HG03354 (cell line): ENCODE results near the gene THBS2.
"Not testable (repeated sequence)": the region's sequence is repeated elsewhere in the genome, so short reads cannot be mapped to it uniquely, and the experiment has no call there.

ENCODE experiments used
- ATAC-seq: cut with Tn5 transposase; IDR thresholded peaks from one replicate; pipeline ENCODE4 v1.9.1; 2021; ENCODE audit warnings: mild to moderate bottlenecking; ENCODE audit not compliant: unreplicated experiment, poor library complexity, severe bottlenecking

THBS2 gene

GRCh38 chr6:169274781-169275180 is 21.1 kb upstream of the THBS2 start:
- no peak for ATAC-seq

- ATAC-seq: no peak
Measured at GRCh38 chr6:169273511-169273910, 19.9 kb upstream of the THBS2 start.

- no peak for ATAC-seq
Measured at GRCh38 chr6:169271877-169272216, 18.2 kb upstream of the THBS2 start.

- ATAC-seq: no peak
Measured at GRCh38 chr6:169271158-169271876, 17.7 kb upstream of the THBS2 start.

- ATAC-seq: not testable (repeated sequence)
Measured at GRCh38 chr6:169270077-169270380, 16.4 kb upstream of the THBS2 start.

- ATAC-seq: no peak
Measured at GRCh38 chr6:169269180-169270076, 15.8 kb upstream of the THBS2 start.

- ATAC-seq: no peak
Measured at GRCh38 chr6:169268276-169268675, 14.6 kb upstream of the THBS2 start.

- ATAC-seq: no peak
Measured at GRCh38 chr6:169266746-169267591, 13.3 kb upstream of the THBS2 start.

GRCh38 chr6:169266261-169266660 is 12.6 kb upstream of the THBS2 start:
- ATAC-seq: no peak

GRCh38 chr6:169265486-169266131 is 12.0 kb upstream of the THBS2 start:
- ATAC-seq: no peak

- ATAC-seq: no peak
Measured at GRCh38 chr6:169263836-169264608, 10.4 kb upstream of the THBS2 start.

- no peak for ATAC-seq
Measured at GRCh38 chr6:169263374-169263773, 9.7 kb upstream of the THBS2 start.

- not testable (repeated sequence) for ATAC-seq
Measured at GRCh38 chr6:169262602-169263001, 9.0 kb upstream of the THBS2 start.

- no peak for ATAC-seq
Measured at GRCh38 chr6:169256518-169256917, 2.9 kb upstream of the THBS2 start.

- ATAC-seq: no peak
Measured at GRCh38 chr6:169256061-169256460, 2.4 kb upstream of the THBS2 start.

GRCh38 chr6:169255643-169256042 is 2.0 kb upstream of the THBS2 start:
- no peak for ATAC-seq

- no peak for ATAC-seq
Measured at GRCh38 chr6:169254456-169255316, 1.0 kb upstream of the THBS2 start.

GRCh38 chr6:169252505-169253189 is 999 bp downstream of the THBS2 start:
- no peak for ATAC-seq
